ENCODE results near the gene ZP2.
"Not testable (repeated sequence)": the region's sequence is repeated elsewhere in the genome, so short reads cannot be mapped to it uniquely, and the experiment has no call there.

Gene ZP2

DNA sequence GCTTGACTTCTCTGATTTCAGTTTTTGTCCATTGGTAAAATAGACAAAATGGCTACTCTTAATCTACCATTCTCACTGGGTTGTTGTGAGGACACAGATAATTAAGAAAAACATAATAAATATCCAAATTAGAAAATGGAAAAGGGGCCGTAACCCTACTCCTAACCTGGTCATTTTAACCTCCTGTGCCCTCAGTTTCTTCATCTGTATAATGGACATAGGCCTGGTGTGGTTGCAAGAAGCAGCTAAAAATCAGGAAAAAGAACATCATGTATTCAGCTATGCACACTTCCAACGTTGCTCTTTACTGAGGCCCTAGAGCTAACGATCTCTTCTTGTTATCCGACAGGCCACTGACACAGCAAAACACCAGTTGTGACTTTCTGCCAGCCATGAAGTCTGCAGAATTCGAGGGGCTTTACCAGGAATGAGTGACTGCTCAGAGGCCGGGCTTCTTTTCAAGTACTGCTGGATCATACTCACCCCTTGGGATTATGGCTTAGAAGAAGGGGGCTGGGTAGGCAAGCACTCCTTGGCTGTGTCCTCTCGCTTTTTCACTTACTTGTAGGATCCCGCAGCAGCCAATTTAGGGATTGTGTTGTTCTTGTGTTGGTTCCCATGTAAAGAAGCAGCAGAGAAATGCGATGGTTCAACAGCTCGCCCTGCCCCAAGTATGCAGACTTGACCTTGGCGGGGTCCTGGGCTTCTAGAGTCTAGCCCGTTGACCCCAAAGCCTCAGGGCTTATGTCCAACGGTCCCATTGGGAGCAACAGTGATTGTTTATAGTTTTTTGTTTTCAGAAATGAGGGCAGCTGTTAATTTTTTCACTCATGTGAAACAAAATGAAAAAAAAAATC is 32.0 kb downstream of the ZP2 start:
- intact Hi-C loops (cut with DNase I), result no loop called here

DNA sequence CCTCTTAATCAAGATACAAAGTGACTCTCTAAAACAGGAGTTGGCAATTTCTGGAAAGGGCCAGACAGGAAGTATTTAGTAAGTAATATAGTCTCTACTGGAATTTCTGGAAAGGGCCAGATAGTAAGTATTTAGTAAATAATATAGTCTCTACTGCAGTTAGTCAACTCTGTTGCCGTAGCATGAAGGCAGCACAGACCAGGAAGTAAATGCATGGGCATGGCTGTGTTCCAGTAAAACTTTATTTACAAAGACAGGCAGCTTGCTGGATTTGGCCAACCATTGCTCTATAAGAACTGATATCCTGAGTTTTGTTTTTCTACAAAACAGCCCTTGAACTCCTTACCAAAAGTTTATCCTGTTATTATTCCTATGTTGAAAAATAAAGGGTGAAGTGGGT is 36.0 kb downstream of the ZP2 start:
- intact Hi-C loops (cut with DNase I), result no loop called here
- no peak for DNase-seq

More for the DNA sequence above, 32.0 kb downstream of the ZP2 start:
- DNase-seq, result no peak

- no peak for DNase-seq
- intact Hi-C loops (cut with DNase I), result no loop called here
Observed at GRCh38 chr16:21172650-21173049, 38.7 kb downstream of the ZP2 start.

DNA sequence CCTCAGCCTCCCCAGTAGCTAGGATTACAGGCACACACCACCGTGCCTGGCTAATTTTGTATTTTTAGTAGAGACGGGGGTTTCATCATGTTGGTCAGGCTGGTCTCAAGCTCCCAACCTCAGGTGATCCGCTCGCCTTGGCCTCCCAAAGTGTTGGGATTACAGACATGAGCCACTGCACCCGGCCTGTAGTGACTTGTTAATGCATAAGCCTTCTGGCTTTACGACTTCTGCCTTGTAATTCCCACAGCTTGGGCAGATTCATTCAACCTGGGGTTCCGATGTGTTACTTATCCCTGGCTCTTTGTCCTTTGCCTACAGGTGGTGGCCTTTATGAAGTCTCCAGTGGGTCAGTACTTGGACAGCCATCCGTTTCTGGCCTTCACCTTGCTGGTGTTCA is 41.3 kb downstream of the ZP2 start:
- intact Hi-C loops (cut with DNase I); DNase-seq: not testable (repeated sequence)

- intact Hi-C loops (cut with DNase I), result no loop called here
- DNase-seq, result no peak
Observed at GRCh38 chr16:21169249-21169981, 42.0 kb downstream of the ZP2 start.

GRCh38 chr16:21167929-21168602 is 43.3 kb downstream of the ZP2 start:
- intact Hi-C loops (cut with DNase I), result no loop called here
- no peak for DNase-seq

GRCh38 chr16:21167360-21167759 is 44.0 kb downstream of the ZP2 start:
- DNase-seq, result no peak
- intact Hi-C loops (cut with DNase I), result no loop called here

DNA sequence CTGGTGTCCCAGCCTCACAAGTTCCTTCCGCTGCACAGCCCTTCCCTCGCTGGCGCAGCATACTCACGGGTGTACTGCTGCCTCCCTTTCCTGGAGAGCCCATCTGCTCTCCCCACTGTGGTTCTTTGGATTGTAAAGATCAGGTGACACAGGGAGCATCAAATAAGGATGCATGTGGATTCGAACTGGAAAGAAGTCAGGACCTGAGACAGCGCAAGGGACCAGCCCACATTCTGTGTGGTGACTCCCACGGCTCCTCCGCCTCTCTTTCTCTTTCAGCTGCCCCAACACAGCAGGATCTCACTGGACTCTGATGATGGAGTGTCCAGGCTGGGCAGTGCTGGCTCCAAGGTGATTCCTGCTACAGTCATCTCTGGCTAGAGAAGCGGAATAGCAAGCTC is 44.8 kb downstream of the ZP2 start:
- intact Hi-C loops (cut with DNase I), result no loop called here
- DNase-seq, result no peak

DNA sequence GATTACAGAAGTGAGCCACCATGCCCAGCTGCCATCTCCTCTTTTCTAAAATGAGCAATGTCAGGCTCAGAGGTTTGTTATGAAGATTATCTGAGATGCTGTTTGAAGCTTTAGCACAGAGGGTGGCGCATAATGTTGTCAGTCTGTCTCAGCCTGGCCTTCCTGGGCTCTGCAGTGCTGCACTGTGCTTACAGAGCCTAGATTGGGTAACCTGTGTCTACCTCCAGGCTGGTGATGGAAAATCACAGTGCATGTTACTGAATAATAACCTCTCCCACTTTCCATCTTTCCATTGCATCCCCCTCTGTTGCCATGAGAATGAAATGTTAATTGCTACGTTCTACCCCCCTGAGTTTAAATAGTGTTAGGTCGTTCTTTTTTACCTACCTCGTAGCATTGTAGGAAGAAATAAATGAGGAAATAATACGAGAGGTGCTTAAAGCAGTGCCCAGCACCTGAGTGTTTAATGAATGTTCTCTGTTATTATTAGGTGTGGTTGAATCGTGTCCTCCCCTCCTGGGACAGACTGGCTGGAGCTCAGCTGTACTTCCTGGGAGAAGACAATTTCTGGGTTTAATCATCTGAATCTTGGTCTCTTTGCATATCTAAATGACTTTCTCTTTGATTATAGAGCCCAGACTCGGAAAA is 46.7 kb downstream of the ZP2 start:
- intact Hi-C loops (cut with DNase I), result no loop called here
- DNase-seq, result no peak

GRCh38 chr16:21163576-21163975 is 47.8 kb downstream of the ZP2 start:
- intact Hi-C loops (cut with DNase I), result no loop called here
- DNase-seq, result no peak

- DNase-seq, result no peak
- intact Hi-C loops (cut with DNase I), result no loop called here
Observed at GRCh38 chr16:21162661-21163151, 48.7 kb downstream of the ZP2 start.

- DNase-seq, result no peak
- intact Hi-C loops (cut with DNase I), result no loop called here
Observed at GRCh38 chr16:21161211-21161610, 50.2 kb downstream of the ZP2 start.

DNA sequence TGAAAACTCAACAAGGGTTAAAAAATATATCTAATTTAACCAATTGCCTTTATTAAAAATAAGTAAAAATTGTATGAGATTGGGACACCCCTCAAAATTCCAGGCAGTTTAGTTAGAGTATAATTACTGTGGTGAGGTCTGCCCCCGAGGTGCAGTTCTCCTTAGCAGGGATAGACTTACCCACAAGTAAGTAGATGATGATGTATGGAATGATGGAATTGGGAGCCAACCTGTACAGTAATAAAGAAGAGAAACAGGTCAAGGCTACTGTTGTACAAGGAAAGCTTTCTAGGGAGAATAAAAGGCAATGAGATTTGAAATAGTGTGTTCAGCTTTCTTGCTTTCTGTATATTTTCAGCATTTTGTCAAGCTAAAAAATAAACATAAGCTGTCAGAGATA is 51.1 kb downstream of the ZP2 start:
- intact Hi-C loops (cut with DNase I), result no loop called here
- DNase-seq, result no peak

DNA sequence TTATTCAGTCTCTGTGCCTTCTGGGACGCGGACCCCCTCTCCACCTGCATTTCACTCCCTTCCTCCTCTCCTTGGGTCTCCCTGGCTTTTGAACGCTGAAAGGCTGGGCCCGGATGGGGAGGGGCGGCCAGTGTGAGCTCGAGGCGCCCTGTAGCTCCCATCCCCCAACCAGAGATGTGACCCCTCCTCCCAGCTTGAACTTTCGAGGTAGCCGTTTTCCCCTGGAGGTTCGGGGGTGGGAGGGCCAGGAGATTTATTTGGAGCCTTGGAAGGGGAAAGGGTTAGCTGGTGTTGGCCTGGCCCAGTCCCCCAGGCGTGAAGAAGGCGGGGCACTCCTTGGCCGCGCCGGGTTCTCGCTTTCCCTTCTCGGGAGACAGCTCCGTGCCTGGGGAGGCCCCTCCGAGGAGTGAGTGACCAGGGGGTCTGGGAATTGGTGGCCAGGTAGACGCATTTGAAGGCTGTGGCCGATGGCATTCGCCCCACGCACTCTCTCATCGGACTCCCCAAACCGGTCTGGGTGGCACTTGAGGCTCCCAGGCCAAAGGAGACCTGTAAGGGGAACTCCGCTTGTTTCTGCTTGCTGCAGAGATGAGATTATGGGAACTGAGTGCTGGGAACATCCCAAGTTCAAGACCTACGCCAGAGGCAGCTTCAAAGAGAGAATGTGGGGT is 52.0 kb downstream of the ZP2 start:
- intact Hi-C loops (cut with DNase I), result loop anchor here (10.0 kb wide), 1 partner anchor 395 kb away; no protein-coding TSS in a partner anchor
- DNase-seq, result peak in 2 of 10 donors; percentile 84 to 86

DNA sequence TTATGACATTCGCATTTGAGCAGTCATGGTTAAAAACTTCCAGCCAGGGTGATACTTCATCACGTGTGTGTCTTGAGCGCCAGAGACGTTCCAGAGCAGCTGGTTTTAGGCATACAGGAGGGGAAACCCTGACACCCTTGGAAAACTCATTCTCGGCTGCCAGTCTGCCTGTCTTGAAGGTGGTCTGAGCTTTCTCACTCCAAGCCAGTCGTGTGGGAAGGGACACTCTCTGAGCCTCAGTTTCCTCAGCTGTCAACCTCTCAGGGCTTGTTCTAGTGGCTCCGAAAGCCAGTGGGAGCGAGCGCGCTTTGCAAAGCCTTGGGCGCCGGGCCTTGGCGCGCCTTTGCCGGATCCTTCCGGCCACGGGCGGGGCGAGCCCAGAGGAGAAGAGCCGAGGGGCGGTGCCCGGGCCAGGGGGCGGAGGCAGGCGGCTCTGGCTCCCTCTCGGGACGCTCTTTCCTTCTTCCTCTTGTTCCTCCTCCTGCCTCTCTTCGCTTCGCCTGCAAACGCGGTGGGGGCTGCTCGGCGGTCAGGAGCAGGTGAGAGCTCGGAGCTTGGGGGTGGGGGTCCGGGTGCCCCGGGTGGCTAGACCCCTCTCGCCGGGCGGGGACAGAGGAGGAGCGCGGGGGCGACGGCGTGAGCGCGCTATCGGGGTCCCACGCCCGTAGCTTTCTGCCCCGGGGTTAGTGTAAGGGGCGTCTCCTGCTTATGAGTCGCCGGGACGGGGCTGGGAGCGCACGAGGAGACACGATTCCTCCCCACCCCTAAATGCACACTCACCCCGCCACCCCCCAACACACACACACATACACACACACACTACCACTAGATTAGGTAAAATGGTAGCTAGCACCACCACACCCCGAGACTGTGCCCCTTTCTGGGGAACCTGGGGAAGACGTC is 52.9 kb downstream of the ZP2 start, which contains the start of gene LDAF1:
TSS of gene LDAF1 (plus strand) at position 467 of the 903 bp plus-strand sequence. CDS start 2,509 bp downstream, outside the sequence.
- peak; percentile 22 to 92 (median 46) for DNase-seq
- intact Hi-C loops (cut with DNase I), result loop anchor here (10.0 kb wide), 1 partner anchor 396 kb away; no protein-coding TSS in a partner anchor

DNA sequence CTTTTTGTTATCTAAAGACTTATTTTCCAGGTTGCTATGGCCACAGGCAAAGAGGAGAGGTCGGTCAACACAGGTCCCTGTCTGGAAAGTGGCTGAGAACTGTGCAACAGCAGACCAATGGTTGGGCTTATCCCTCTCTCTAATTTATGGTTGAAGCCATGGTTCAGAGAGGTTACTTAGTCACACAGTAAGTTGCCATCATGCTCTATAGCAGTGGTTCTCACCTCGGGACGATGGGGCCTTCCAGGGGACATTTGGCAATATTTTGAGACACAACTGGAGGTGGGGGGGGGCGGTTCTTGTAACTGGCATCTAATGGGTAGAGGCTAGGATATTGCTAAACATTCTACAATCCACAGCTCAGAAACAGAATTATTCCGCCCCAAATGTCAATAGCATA is 53.7 kb downstream of the ZP2 start:
- DNase-seq, result no peak
- intact Hi-C loops (cut with DNase I), result loop anchor here (10.0 kb wide), 1 partner anchor 397 kb away; no protein-coding TSS in a partner anchor

- DNase-seq, result peak in 5 of 10 donors; percentile 12 to 83 (median 22)
- intact Hi-C loops (cut with DNase I), result loop anchor here (1.0 to 10.0 kb wide), 2 partner anchors 143 to 398 kb away; no protein-coding TSS in a partner anchor
Observed at GRCh38 chr16:21156767-21157467, 54.5 kb downstream of the ZP2 start.

GRCh38 chr16:21156011-21156410 is 55.4 kb downstream of the ZP2 start:
- intact Hi-C loops (cut with DNase I), result loop anchor here (1.0 to 10.0 kb wide), 2 partner anchors 144 to 399 kb away; no protein-coding TSS in a partner anchor
- DNase-seq, result not testable (repeated sequence)

Measured in posterior cingulate gyrus (tissue), 11 donors.